Esophagus squamous epithelium (tissue), 4 donors: ENCODE data around the gene ZDHHC8.

ENCODE experiments used
- CTCF ChIP-seq, 6 experiments: fragments of 450-650 bp in 4 of 6; fragments of 200-600 bp in 2 of 6; sonication (generic) in 2 of 6; IDR thresholded peaks; one replicate each; pipeline ENCODE4 v1.5.1; 2016 to 2019; ENCODE audit warnings: antibody characterized with exemption in 6 of 6, mild to moderate bottlenecking in 4 of 6, moderate library complexity in 4 of 6
- POLR2A ChIP-seq, 4 donors: fragments of 450-650 bp; IDR thresholded peaks; one replicate each; pipeline ENCODE4 v1.6.1; 2017; ENCODE audit warnings: antibody characterized with exemption in 4 of 4, mild to moderate bottlenecking in 4 of 4, moderate library complexity in 3 of 4

DNA sequence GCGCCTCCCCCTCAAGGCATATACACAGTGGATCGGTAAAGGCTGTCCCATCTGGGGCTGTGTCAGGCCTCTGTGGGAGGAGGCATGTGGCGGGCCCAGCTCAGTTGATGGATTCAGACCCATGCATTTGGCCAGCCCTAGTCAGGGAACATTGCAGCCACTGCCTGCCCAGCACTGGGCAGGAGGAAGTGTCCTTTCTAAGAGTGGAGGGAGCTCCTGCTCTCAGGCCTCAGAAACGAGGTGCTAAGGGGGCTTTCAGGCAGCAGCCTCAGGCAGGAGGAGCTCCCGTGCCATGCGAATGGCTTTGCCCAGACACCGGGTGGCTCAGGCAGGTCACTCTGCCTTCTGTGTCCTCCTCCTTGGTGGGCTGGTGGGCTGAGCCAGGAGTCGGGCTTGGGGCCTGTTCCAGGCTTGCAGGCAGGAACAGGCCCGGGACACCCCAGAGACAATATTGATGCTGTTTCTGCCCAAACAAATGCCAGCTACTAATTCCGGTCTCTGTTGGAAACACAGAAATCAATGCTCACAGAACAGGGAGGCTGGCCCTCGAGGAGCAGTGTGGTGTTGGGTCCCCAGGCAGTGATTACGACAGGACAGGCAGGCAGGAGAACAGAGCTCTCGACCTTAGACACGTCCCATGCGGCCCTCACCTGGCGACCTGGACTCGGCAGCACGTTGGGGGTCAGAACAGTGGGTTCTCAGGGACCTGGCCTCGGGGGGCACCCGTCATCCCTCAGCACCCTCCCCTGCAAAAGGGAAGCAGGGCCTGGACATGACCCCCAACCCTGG lies 61.6 kb downstream of the ZDHHC8 start:
- TF ChIP-seq CTCF (IDR thresholded peaks at IDR 0.05): no peak
- no peak for TF ChIP-seq POLR2A (IDR thresholded peaks at IDR 0.05)
